Uterus (tissue), 4 donors: ENCODE measurements around the gene ZNF775. TPM values are rescaled to one million over a fixed set of nuclear protein-coding genes. Genes with fewer than 3 reads are reported as not detected.

ENCODE experiments used
- DNase-seq, 2 donors: peaks; one replicate each; pipeline ENCODE4 v3.0.0-alpha.2; 2019 to 2020
- H3K27ac ChIP-seq, 2 donors: fragments of 200-600 bp; sonication (generic); 1 replicate in 1 of 2; 2 replicates in 1 of 2; pipeline ENCODE4 v1.5.1; 2016 to 2018
- H3K27me3 ChIP-seq, 2 donors: fragments of 200-600 bp; sonication (generic); one replicate each; pipeline ENCODE4 v1.5.1; 2018 to 2019; ENCODE audit warnings: control low read depth in 1 of 2
- H3K36me3 ChIP-seq, 2 donors: fragments of 200-600 bp; sonication (generic); one replicate each; pipeline ENCODE4 v1.5.1; 2019; ENCODE audit warnings: control low read depth in 1 of 2
- H3K4me1 ChIP-seq, 2 donors: fragments of 200-600 bp; sonication (generic); one replicate each; pipeline ENCODE4 v1.5.1; 2018 to 2019; ENCODE audit warnings: control low read depth in 1 of 2
- H3K4me3 ChIP-seq, 2 donors: fragments of 200-600 bp; sonication (generic); 1 replicate in 1 of 2; 2 replicates in 1 of 2; pipeline ENCODE4 v1.5.1; 2018 to 2019; ENCODE audit warnings: mild to moderate bottlenecking in 1 of 2
- H3K9me3 ChIP-seq, 2 donors: fragments of 200-600 bp; sonication (generic); one replicate each; pipeline ENCODE4 v1.5.1; 2019; ENCODE audit warnings: control low read depth in 1 of 2
- CTCF ChIP-seq, 4 experiments: fragments of 200-600 bp in 2 of 4; fragments of 450-650 bp in 2 of 4; sonication (generic) in 2 of 4; IDR thresholded peaks; one replicate each; pipeline ENCODE4 v1.5.1; 2016 to 2019; ENCODE audit warnings: antibody characterized with exemption in 4 of 4, mild to moderate bottlenecking in 2 of 4, moderate library complexity in 1 of 4
- POLR2A ChIP-seq, 2 donors: fragments of 450-650 bp; IDR thresholded peaks; one replicate each; pipeline ENCODE4 v1.6.1; 2016; ENCODE audit warnings: antibody characterized with exemption in 2 of 2, mild to moderate bottlenecking in 1 of 2, moderate library complexity in 1 of 2
- intact Hi-C: fragments of 100-400 bp; cut with DNase I; formaldehyde crosslinking; loops from one replicate; pipeline ENCODE4 v1.15.1; 2023; ENCODE audit warnings: low total_unique reads
- total RNA-seq, 4 donors: library from RNA; depleted of rRNA in 3 of 4; stranded (reverse); fragments of >200 nt in 3 of 4; gene quantifications; one replicate each; pipeline versions ENCODE4 v1.1.0 to v1.2.4, GENCODE V29; 2014 to 2023
- donor health status: DM: yes; HTN: yes; CAD: no.

The ZNF775 gene
- total RNA-seq, 4 donors from 2014 or later: 2.0 to 8.4 (median 6.7) TPM; not detected in 1

- peaks cover 4 to 8% of the 10 kb centered on the region in 2 donors for H3K4me1 ChIP-seq
- H3K36me3 ChIP-seq: no peaks in the 10 kb centered on the region
- intact Hi-C loops: no loop called here
- H3K27ac ChIP-seq: no peak overlapping the region
- H3K9me3 ChIP-seq: no peaks in the 10 kb centered on the region
- H3K27me3 ChIP-seq: no peaks in the 10 kb centered on the region
- no peak for TF ChIP-seq CTCF (IDR thresholded peaks at IDR 0.05)
- no peak for TF ChIP-seq POLR2A (IDR thresholded peaks at IDR 0.05)
- DNase-seq: no peak
- H3K4me3 ChIP-seq: no peak overlapping the region
Measured at GRCh38 chr7:150400008-150400787, 21.1 kb downstream of the ZNF775 start.

GRCh38 chr7:150400788-150401423 lies 21.8 kb downstream of the ZNF775 start:
- Histone ChIP-seq H3K27me3 (no peaks in the 10 kb centered on the region), H3K4me3 (no peak overlapping the region), H3K9me3 (no peaks in the 10 kb centered on the region), H3K36me3 (no peaks in the 10 kb centered on the region), H3K4me1 (peaks cover 4 to 8% of the 10 kb centered on the region in 2 donors), H3K27ac (no peak overlapping the region)
- no peak for DNase-seq
- TF ChIP-seq POLR2A (IDR thresholded peaks at IDR 0.05) (no peak), CTCF (IDR thresholded peaks at IDR 0.05) (no peak)
- intact Hi-C loops: no loop called here

DNA sequence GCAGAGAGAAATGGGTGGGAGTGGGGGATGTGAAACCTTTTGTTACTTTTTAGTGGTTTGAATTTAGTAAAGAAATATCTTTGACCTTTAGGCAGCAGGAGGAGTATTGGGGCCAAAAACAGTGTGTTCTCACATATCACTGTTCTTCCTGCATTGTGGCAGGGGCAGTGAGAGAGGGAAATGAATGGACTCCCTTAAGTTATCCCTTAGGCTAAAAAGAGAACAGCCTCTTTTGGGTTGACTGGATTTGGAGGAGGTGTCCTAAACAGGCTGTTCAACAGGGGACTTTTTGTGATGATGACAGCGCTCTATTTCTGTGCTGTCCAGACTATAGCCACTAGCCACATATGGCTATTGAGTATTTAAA lies 22.3 kb downstream of the ZNF775 start:
- intact Hi-C loops: no loop called here
- Histone ChIP-seq H3K27me3 (no peaks in the 10 kb centered on the region), H3K4me1 (peaks cover 8% of the 10 kb centered on the region in 2 donors), H3K27ac (no peak overlapping the region), H3K36me3 (no peaks in the 10 kb centered on the region), H3K9me3 (no peaks in the 10 kb centered on the region), H3K4me3 (no peak overlapping the region)
- no peak for DNase-seq
- TF ChIP-seq POLR2A (IDR thresholded peaks at IDR 0.05) (no peak), CTCF (IDR thresholded peaks at IDR 0.05) (no peak)

GRCh38 chr7:150401861-150402631 lies 22.9 kb downstream of the ZNF775 start:
- Histone ChIP-seq H3K4me1 (peaks cover 8 to 9% of the 10 kb centered on the region in 2 donors), H3K9me3 (no peaks in the 10 kb centered on the region), H3K27ac (no peak overlapping the region), H3K36me3 (no peaks in the 10 kb centered on the region), H3K27me3 (no peaks in the 10 kb centered on the region), H3K4me3 (no peak overlapping the region)
- TF ChIP-seq CTCF (IDR thresholded peaks at IDR 0.05): no peak
- TF ChIP-seq POLR2A (IDR thresholded peaks at IDR 0.05): no peak
- intact Hi-C loops: no loop called here
- no peak for DNase-seq
